ENCODE results near the gene ATP8B1.

DNA sequence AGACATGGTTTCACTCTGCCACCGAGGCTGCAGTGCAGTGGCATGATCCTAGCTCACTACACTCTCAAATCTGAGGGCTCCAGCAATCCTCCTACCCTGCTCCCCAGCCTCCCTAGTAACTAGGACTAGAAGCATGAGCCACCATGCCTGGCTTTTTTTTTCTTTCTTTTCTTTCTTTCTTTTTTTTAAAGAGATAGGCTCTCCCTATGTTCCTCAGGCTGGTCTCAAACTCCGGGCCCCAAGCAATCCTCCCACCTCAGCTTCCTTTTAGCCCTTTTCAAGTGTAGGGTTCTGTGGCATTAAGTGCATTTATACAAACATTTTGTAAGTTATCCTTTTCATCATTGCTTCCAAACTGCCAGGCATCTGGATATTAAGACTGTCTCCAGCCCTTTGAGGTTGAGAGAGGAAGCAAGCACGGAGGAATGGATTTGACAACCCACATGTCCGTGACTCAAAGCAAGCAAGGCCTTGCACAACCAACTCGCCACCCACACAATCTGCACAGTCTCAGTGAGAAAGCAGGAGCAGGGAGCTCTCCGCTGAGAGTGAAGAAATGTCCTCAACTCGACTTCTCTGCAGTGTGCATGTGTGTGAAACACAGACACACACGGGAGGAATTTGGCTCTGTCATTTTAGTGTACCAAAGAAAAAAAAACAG, 65.6 kb downstream of the ATP8B1 start:
- TF ChIP-seq, protein P1, sequence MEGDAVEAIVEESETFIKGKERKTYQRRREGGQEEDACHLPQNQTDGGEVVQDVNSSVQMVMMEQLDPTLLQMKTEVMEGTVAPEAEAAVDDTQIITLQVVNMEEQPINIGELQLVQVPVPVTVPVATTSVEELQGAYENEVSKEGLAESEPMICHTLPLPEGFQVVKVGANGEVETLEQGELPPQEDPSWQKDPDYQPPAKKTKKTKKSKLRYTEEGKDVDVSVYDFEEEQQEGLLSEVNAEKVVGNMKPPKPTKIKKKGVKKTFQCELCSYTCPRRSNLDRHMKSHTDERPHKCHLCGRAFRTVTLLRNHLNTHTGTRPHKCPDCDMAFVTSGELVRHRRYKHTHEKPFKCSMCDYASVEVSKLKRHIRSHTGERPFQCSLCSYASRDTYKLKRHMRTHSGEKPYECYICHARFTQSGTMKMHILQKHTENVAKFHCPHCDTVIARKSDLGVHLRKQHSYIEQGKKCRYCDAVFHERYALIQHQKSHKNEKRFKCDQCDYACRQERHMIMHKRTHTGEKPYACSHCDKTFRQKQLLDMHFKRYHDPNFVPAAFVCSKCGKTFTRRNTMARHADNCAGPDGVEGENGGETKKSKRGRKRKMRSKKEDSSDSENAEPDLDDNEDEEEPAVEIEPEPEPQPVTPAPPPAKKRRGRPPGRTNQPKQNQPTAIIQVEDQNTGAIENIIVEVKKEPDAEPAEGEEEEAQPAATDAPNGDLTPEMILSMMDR (IDR thresholded peaks at IDR 0.05; ENCODE audit: insufficient read depth, low read length): no peak
- peak; percentile 88 for TF ChIP-seq POLR2AphosphoS5 (IDR thresholded peaks at IDR 0.05; ENCODE audit: low read depth)
- TF ChIP-seq GABPA (IDR thresholded peaks at IDR 0.05; ENCODE audit: low read depth): peak; percentile 86
- TF ChIP-seq, protein P2, sequence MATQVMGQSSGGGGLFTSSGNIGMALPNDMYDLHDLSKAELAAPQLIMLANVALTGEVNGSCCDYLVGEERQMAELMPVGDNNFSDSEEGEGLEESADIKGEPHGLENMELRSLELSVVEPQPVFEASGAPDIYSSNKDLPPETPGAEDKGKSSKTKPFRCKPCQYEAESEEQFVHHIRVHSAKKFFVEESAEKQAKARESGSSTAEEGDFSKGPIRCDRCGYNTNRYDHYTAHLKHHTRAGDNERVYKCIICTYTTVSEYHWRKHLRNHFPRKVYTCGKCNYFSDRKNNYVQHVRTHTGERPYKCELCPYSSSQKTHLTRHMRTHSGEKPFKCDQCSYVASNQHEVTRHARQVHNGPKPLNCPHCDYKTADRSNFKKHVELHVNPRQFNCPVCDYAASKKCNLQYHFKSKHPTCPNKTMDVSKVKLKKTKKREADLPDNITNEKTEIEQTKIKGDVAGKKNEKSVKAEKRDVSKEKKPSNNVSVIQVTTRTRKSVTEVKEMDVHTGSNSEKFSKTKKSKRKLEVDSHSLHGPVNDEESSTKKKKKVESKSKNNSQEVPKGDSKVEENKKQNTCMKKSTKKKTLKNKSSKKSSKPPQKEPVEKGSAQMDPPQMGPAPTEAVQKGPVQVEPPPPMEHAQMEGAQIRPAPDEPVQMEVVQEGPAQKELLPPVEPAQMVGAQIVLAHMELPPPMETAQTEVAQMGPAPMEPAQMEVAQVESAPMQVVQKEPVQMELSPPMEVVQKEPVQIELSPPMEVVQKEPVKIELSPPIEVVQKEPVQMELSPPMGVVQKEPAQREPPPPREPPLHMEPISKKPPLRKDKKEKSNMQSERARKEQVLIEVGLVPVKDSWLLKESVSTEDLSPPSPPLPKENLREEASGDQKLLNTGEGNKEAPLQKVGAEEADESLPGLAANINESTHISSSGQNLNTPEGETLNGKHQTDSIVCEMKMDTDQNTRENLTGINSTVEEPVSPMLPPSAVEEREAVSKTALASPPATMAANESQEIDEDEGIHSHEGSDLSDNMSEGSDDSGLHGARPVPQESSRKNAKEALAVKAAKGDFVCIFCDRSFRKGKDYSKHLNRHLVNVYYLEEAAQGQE (IDR thresholded peaks at IDR 0.05; ENCODE audit: insufficient replicate concordance, low read depth): peak; percentile 39
- peak; percentile 66; the same call in 1 of the 2 replicates for TF ChIP-seq SPI1 (IDR thresholded peaks at IDR 0.05; ENCODE audit: borderline replicate concordance, low read depth)
